Measurements from ENCODE around the gene SMAD6. TPM values are rescaled to one million over a fixed set of nuclear protein-coding genes. Genes with fewer than 3 reads are reported as not detected.
"Not testable (repeated sequence)": the region's sequence is repeated elsewhere in the genome, so short reads cannot be mapped to it uniquely, and the experiment has no call there.

Gene SMAD6
- total RNA-seq, 2 donors from 2014 or later = 14.8 to 51.2 TPM

GRCh38 chr15:66681395-66681794, 20.6 kb upstream of the SMAD6 start:
- no peaks in the 10 kb centered on the region for H3K27me3 ChIP-seq (replicated peaks; ENCODE audit: insufficient read depth)
- WGBS = 91% methylated on average over 2 of the region's 2 CpGs
- no peaks in the 10 kb centered on the region for H3K9me3 ChIP-seq
- no peak overlapping the region for H3K27ac ChIP-seq
- no peaks in the 10 kb centered on the region for H3K36me3 ChIP-seq
- intact Hi-C loops (cut with DNase I) = no loop called here
- no peak overlapping the region for H3K4me3 ChIP-seq
- peaks cover 7% of the 10 kb centered on the region for H3K4me1 ChIP-seq (replicated peaks)
- DNase-seq (ENCODE audit: low spot score) = no peak
- no peak for TF ChIP-seq CTCF (IDR thresholded peaks at IDR 0.05)

- intact Hi-C loops (cut with DNase I) = no loop called here
- 93% methylated on average over 2 of the region's 2 CpGs for WGBS
These were observed 19.8 kb upstream of the SMAD6 start for GRCh38 chr15:66682246-66682645.

GRCh38 chr15:66682865-66683264, 19.2 kb upstream of the SMAD6 start:
- TF ChIP-seq POLR2A (IDR thresholded peaks at IDR 0.05) (no peak), CTCF (IDR thresholded peaks at IDR 0.05) (no peak), POLR2AphosphoS5 (IDR thresholded peaks at IDR 0.05) (no peak)
- H3K36me3 ChIP-seq = no peaks in the 10 kb centered on the region
- peaks cover 7% of the 10 kb centered on the region for H3K4me1 ChIP-seq (replicated peaks)
- H3K27ac ChIP-seq = no peak overlapping the region
- intact Hi-C loops (cut with DNase I) = no loop called here
- H3K9me3 ChIP-seq = no peaks in the 10 kb centered on the region
- no peak for DNase-seq (ENCODE audit: low spot score)
- WGBS = 88% methylated on average over 1 of the region's 1 CpG
- H3K27me3 ChIP-seq (replicated peaks; ENCODE audit: insufficient read depth) = no peaks in the 10 kb centered on the region
- H3K4me3 ChIP-seq = no peak overlapping the region

More at GRCh38 chr15:66682246-66682645, 19.8 kb upstream of the SMAD6 start:
- TF ChIP-seq CTCF (IDR thresholded peaks at IDR 0.05) (no peak), POLR2AphosphoS5 (IDR thresholded peaks at IDR 0.05) (no peak), POLR2A (IDR thresholded peaks at IDR 0.05) (no peak)
- Histone ChIP-seq H3K36me3 (no peaks in the 10 kb centered on the region), H3K4me1 (replicated peaks) (peaks cover 7% of the 10 kb centered on the region), H3K9me3 (no peaks in the 10 kb centered on the region), H3K27me3 (replicated peaks; ENCODE audit: insufficient read depth) (no peaks in the 10 kb centered on the region), H3K27ac (no peak overlapping the region), H3K4me3 (no peak overlapping the region)
- no peak for DNase-seq (ENCODE audit: low spot score)

- no peak overlapping the region for H3K27ac ChIP-seq
- intact Hi-C loops (cut with DNase I) = no loop called here
- H3K36me3 ChIP-seq = no peaks in the 10 kb centered on the region
- TF ChIP-seq POLR2AphosphoS5 (IDR thresholded peaks at IDR 0.05) = no peak
- no peak for TF ChIP-seq CTCF (IDR thresholded peaks at IDR 0.05)
- no peak for TF ChIP-seq POLR2A (IDR thresholded peaks at IDR 0.05)
- DNase-seq (ENCODE audit: low spot score) = no peak
- H3K27me3 ChIP-seq (replicated peaks; ENCODE audit: insufficient read depth) = no peaks in the 10 kb centered on the region
- no peaks in the 10 kb centered on the region for H3K9me3 ChIP-seq
- no peak overlapping the region for H3K4me3 ChIP-seq
- H3K4me1 ChIP-seq (replicated peaks) = peaks cover 4% of the 10 kb centered on the region
These were observed 17.8 kb upstream of the SMAD6 start for GRCh38 chr15:66684136-66684681.

- Histone ChIP-seq H3K27ac (no peak overlapping the region), H3K9me3 (no peaks in the 10 kb centered on the region), H3K36me3 (no peaks in the 10 kb centered on the region), H3K27me3 (replicated peaks; ENCODE audit: insufficient read depth) (no peaks in the 10 kb centered on the region), H3K4me3 (no peak overlapping the region), H3K4me1 (replicated peaks) (no peaks in the 10 kb centered on the region)
- WGBS = 83% methylated on average over 5 of the region's 5 CpGs
- intact Hi-C loops (cut with DNase I) = no loop called here
- no peak for DNase-seq (ENCODE audit: low spot score)
- no peak for TF ChIP-seq POLR2A (IDR thresholded peaks at IDR 0.05)
- peak in 1 of 4 experiments; percentile 10 for TF ChIP-seq CTCF (IDR thresholded peaks at IDR 0.05)
- TF ChIP-seq POLR2AphosphoS5 (IDR thresholded peaks at IDR 0.05) = no peak
These were observed 16.3 kb upstream of the SMAD6 start for GRCh38 chr15:66685638-66686150.

- H3K4me1 ChIP-seq (replicated peaks); DNase-seq (ENCODE audit: low spot score); intact Hi-C loops (cut with DNase I); H3K27ac ChIP-seq; H3K9me3 ChIP-seq; H3K36me3 ChIP-seq; H3K27me3 ChIP-seq (replicated peaks; ENCODE audit: insufficient read depth); H3K4me3 ChIP-seq: not testable (repeated sequence)
- 75% methylated on average over 7 of the region's 7 CpGs for WGBS
These were observed 11.1 kb upstream of the SMAD6 start for GRCh38 chr15:66690912-66691311.

Measured in prostate gland (tissue), 2 donors.